Large intestine (tissue), 3 donors: ENCODE results near the gene MYO5B. TPM values are rescaled to one million over a fixed set of nuclear protein-coding genes. Genes with fewer than 3 reads are reported as not detected.

Experiments used
- DNase-seq, 2 donors: peaks; one replicate each; pipeline versions ENCODE4 v3.0.0 to v3.0.0-alpha.2; 2013
- H3K27ac ChIP-seq: one replicate; pipeline ENCODE4 v1.5.1; 2013; ENCODE audit warnings: low read length
- H3K27me3 ChIP-seq: 2 replicates; pipeline ENCODE4 v1.6.1; 2013; ENCODE audit warnings: low read length; ENCODE audit not compliant: control insufficient read depth, insufficient read depth
- H3K36me3 ChIP-seq: 2 replicates; pipeline ENCODE4 v1.6.1; 2013; ENCODE audit warnings: low read length; ENCODE audit not compliant: control insufficient read depth, insufficient read depth
- H3K4me1 ChIP-seq: one replicate; pipeline ENCODE4 v1.6.1; 2013; ENCODE audit warnings: low read length; ENCODE audit not compliant: control insufficient read depth, insufficient read depth
- H3K4me3 ChIP-seq: one replicate; pipeline ENCODE4 v1.5.1; 2013; ENCODE audit warnings: low read length
- H3K9me3 ChIP-seq: one replicate; pipeline ENCODE4 v1.6.1; 2013; ENCODE audit warnings: mild to moderate bottlenecking, low read depth, low read length, moderate library complexity; ENCODE audit not compliant: control insufficient read depth
- WGBS: methylation state at CpG from one replicate; pipeline ENCODE4 v1.1.5; 2013; ENCODE audit warnings: low lambda C conversion rate; ENCODE audit not compliant: insufficient coverage; 5-methylcytosine and 5-hydroxymethylcytosine counted together
- polyA plus RNA-seq: library from polyadenylated mRNA; unstranded; fragments of 120-200 nt; gene quantifications from one replicate; pipeline ENCODE4 v1.2.1, GENCODE V29; 2013

Gene MYO5B
- polyA plus RNA-seq, 1 donor: 52.0 TPM

DNA sequence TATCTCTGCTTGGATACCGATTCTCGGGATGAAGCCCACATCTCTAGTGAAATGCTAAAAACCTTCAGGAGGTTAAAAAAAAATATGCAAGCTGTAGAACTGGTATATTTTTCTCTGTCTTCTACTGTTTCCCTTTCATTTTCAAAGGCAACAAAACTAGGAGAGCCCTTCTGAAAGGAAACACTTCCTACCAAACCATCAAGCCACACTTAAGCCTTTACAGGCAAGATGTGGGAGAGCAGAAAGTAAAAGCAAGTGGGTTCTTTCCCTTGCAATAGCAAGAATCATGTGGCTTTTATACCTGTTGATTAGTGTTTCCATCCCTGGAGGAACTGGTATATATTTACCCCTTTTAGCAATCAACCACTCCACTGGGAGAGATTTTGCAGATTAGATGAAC, 233.7 kb downstream of the MYO5B start:
- Histone ChIP-seq H3K4me3 (no peak overlapping the region), H3K36me3 (peaks cover 45% of the 10 kb centered on the region), H3K4me1 (peaks cover 7% of the 10 kb centered on the region), H3K27ac (no peak overlapping the region), H3K9me3 (no peaks in the 10 kb centered on the region), H3K27me3 (no peaks in the 10 kb centered on the region)
- no peak for DNase-seq
- no CpG with 5 or more reads among the region's 2 CpGs for WGBS

DNA sequence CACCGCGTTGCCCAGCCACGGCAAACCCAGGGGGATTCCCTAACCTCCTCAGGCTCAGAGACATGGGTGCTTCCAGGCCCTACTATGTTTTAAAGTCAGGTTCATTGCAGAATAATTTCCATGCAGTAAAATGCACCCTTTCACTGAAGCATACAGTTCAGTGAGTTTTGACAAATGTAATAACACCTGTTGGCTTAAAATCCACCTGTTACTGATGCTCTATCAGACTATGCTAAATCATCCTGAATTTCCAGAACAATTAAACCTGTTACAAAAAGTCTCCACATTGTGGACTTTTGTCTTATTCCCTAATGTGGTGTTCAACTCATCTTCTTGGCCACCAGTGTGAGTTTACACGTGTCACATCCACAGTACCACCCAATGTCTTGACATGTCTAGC, 234.6 kb downstream of the MYO5B start:
- peaks cover 43% of the 10 kb centered on the region for H3K36me3 ChIP-seq
- no peak for DNase-seq
- no peak overlapping the region for H3K27ac ChIP-seq
- 80% methylated on average over 1 of the region's 4 CpGs for WGBS
- no peaks in the 10 kb centered on the region for H3K4me1 ChIP-seq
- H3K27me3 ChIP-seq: no peaks in the 10 kb centered on the region
- H3K9me3 ChIP-seq: no peaks in the 10 kb centered on the region
- no peak overlapping the region for H3K4me3 ChIP-seq

- Histone ChIP-seq H3K4me1 (no peaks in the 10 kb centered on the region), H3K36me3 (peaks cover 39% of the 10 kb centered on the region), H3K27ac (no peak overlapping the region), H3K27me3 (no peaks in the 10 kb centered on the region), H3K9me3 (no peaks in the 10 kb centered on the region), H3K4me3 (no peak overlapping the region)
- no peak for DNase-seq
- WGBS: no CpG with 5 or more reads among the region's 5 CpGs
Observed at GRCh38 chr18:49959176-49959575, 235.8 kb downstream of the MYO5B start.

DNA sequence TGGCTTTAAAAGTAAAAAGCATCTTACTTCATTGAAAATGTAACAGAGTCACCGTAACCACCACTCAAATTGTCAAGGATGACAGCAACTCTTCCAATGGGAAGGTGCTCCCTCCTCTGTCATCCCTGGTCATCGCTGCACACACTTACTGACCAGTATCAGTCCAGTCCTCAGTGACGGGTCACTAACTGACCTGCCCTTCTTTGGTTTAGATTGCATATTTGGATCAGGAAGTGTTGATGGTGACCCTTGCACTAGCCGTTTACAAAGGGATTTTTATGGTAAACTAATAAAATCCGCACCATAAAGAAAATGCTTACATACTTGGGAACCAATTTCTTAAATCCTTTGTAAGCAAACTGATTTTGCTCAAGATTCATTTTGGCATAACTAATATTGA, 239.7 kb downstream of the MYO5B start:
- Histone ChIP-seq H3K4me3 (no peak overlapping the region), H3K36me3 (peaks cover 27% of the 10 kb centered on the region), H3K9me3 (no peaks in the 10 kb centered on the region), H3K27me3 (no peaks in the 10 kb centered on the region), H3K27ac (no peak overlapping the region), H3K4me1 (no peaks in the 10 kb centered on the region)
- DNase-seq: no peak
- no CpG with 5 or more reads among the region's 5 CpGs for WGBS

GRCh38 chr18:49953391-49953790, 241.6 kb downstream of the MYO5B start:
- WGBS: no CpG with 5 or more reads among the region's 1 CpG
- H3K4me3 ChIP-seq: no peak overlapping the region
- H3K4me1 ChIP-seq: no peaks in the 10 kb centered on the region
- no peak for DNase-seq
- no peak overlapping the region for H3K27ac ChIP-seq
- no peaks in the 10 kb centered on the region for H3K27me3 ChIP-seq
- no peaks in the 10 kb centered on the region for H3K9me3 ChIP-seq
- H3K36me3 ChIP-seq: peaks cover 21% of the 10 kb centered on the region

GRCh38 chr18:49949951-49950395, 245.0 kb downstream of the MYO5B start:
- H3K9me3 ChIP-seq: no peaks in the 10 kb centered on the region
- no peak for DNase-seq
- no peaks in the 10 kb centered on the region for H3K4me1 ChIP-seq
- no peaks in the 10 kb centered on the region for H3K27me3 ChIP-seq
- no CpG with 5 or more reads among the region's 2 CpGs for WGBS
- no peak overlapping the region for H3K27ac ChIP-seq
- H3K4me3 ChIP-seq: no peak overlapping the region
- peaks cover 21% of the 10 kb centered on the region for H3K36me3 ChIP-seq

GRCh38 chr18:49948975-49949374, 246.0 kb downstream of the MYO5B start:
- WGBS: no CpG with 5 or more reads among the region's 1 CpG

GRCh38 chr18:49944663-49945062, 250.3 kb downstream of the MYO5B start:
- Histone ChIP-seq H3K4me3 (no peak overlapping the region), H3K36me3 (no peaks in the 10 kb centered on the region), H3K9me3 (no peaks in the 10 kb centered on the region), H3K4me1 (no peaks in the 10 kb centered on the region), H3K27me3 (no peaks in the 10 kb centered on the region), H3K27ac (no peak overlapping the region)
- 67% methylated on average over 1 of the region's 8 CpGs for WGBS
- peak in 1 of 2 donors; percentile 10 for DNase-seq

More at GRCh38 chr18:49948975-49949374, 246.0 kb downstream of the MYO5B start:
- H3K4me3 ChIP-seq: no peak overlapping the region
- H3K36me3 ChIP-seq: peaks cover 17% of the 10 kb centered on the region
- no peak for DNase-seq
- no peaks in the 10 kb centered on the region for H3K27me3 ChIP-seq
- no peak overlapping the region for H3K27ac ChIP-seq
- H3K9me3 ChIP-seq: no peaks in the 10 kb centered on the region
- H3K4me1 ChIP-seq: no peaks in the 10 kb centered on the region

- Histone ChIP-seq H3K9me3 (no peaks in the 10 kb centered on the region), H3K4me1 (no peaks in the 10 kb centered on the region), H3K27me3 (no peaks in the 10 kb centered on the region), H3K4me3 (no peak overlapping the region), H3K36me3 (peaks cover 41% of the 10 kb centered on the region), H3K27ac (no peak overlapping the region)
- WGBS: no CpG with 5 or more reads among the region's 4 CpGs
- DNase-seq: no peak
Observed at GRCh38 chr18:49936821-49937220, 258.1 kb downstream of the MYO5B start.

DNA sequence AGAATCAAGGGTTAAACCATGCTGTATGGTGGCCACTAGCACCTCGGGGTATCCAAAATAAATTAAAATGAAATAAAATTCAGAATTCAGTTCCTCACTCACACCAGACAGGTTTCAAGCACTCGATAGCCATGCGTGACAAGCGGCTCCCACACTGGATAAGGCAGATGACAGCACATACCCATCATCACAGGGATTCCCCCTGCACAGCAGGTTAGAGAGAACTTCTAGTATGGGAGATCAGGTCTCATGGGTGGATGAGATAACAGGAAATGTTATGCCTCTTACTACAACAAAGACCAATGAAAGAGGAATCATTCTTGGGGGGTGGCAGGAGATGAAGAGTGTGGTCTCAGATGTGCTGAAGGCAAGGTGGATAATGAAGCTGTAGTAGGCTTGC, 259.7 kb downstream of the MYO5B start:
- WGBS: no CpG with 5 or more reads among the region's 4 CpGs
- no peaks in the 10 kb centered on the region for H3K27me3 ChIP-seq
- H3K9me3 ChIP-seq: no peaks in the 10 kb centered on the region
- H3K4me3 ChIP-seq: no peak overlapping the region
- no peak overlapping the region for H3K27ac ChIP-seq
- H3K36me3 ChIP-seq: peaks cover 45% of the 10 kb centered on the region
- no peaks in the 10 kb centered on the region for H3K4me1 ChIP-seq
- DNase-seq: no peak

GRCh38 chr18:49934457-49934856, 260.5 kb downstream of the MYO5B start:
- H3K4me1 ChIP-seq: no peaks in the 10 kb centered on the region
- no peak for DNase-seq
- peaks cover 47% of the 10 kb centered on the region for H3K36me3 ChIP-seq
- no peak overlapping the region for H3K27ac ChIP-seq
- H3K9me3 ChIP-seq: no peaks in the 10 kb centered on the region
- no CpG with 5 or more reads among the region's 2 CpGs for WGBS
- no peaks in the 10 kb centered on the region for H3K27me3 ChIP-seq
- H3K4me3 ChIP-seq: no peak overlapping the region
